GDM1 (cell line): ENCODE results near the gene MAPK6.

Experiments
- DNase-seq: peaks from one replicate; lab custom pipeline; 2025; lab: John Stamatoyannopoulos, UW

Gene MAPK6

DNA sequence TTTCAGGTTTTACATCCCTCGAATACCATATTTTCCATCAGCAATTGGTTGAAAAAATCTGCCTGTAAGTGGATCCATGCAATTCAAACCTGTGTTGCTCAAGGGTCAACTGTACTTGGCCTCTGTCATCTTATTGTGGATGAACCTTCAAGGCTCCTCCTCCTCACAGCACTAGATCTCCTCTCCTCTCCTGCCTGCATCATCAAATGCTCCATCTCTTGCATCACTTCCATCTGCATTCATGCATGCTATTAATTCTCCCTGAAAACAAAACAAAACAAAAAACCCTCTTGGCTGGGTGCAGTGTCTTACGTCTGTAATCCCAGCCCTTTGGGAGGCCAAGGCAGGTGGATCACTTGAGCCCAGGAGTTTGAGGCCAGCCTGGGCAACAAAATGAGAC, 83.4 kb downstream of the MAPK6 start:
- no peak for DNase-seq

DNA sequence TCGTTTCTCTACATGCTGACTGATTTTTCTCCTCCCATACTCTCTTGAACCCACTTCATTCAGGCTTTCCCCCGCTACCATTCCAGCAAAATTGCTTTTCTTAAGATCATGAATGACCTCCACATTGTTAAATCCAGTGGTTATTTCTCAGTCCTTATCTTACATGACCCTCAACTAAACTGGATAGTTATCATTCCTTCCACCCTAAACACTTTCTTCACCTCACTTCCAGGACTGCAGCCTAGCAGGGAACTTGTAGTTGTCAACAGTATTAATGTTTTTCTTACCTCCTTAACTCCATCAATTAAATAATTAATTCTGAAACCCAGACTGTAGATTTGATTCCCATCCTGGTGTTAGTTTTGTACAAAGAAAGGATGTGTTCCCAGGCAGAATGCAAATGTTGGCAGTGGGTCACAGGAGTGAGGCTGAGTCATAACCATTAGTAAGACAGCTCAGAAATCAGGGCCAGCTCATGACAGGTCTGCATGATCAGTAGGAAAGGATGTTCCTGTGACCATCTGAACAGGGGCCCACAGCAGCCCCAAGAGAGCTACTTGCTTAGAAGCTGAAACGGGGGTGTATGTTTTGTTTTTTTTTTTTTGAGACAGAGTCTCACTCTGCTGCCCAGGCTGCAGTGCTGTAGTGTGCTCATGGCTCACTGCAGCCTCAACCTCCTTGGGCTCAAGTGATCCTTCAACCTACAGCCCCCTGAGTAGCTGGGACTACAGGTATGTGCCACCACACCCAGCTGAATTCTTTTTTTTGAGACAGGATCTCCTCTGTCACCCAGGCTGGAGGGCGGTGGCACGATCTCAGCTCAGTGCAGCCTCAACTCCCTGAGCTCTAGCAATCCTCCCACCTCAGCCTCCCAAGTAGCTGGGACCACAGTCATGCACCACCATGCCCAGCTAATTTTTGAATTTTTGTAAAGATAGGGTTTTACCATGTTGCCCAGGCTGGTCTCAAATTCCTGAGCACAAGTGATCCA, 84.5 kb downstream of the MAPK6 start:
- DNase-seq, result no peak

GRCh38 chr15:52104532-52105004, 85.5 kb downstream of the MAPK6 start:
- DNase-seq, result no peak

DNA sequence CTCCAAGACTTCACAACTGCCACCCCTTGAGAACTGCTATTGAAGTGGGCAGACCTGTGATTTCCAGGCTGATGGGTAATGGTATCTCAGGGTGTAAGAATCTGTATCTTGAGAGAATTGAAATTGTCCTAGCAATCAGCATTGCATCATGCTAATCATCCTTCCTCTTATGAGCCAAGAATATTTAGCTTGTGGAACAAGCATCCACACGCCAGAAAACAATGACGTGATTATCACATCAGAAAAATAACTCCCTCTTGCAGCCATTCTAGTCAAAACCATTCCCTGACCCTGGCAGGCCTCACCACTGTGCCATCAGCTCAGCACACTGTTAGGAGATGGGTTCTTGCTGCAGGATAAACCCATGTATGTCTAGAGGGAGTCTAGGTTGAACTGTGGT, 86.8 kb downstream of the MAPK6 start:
- DNase-seq, result no peak

DNA sequence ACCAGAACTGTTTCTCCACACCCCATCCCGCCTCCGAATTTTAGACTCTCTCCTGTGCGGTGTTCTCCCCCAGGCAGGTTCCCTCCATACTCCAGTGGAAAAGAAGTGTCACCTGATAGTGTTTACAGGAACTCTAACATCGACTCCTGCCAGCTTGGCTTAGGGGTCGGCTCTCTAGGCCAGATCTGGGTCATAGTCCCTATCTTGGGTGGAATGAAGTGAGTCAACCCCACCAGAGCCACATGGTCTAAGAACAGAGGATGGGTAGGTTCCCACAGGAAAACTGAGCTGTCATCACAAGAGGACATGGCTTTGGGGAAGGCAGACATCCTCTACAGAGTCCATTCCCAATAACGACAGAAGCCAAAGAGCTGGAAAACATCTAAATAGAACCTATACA, 87.6 kb downstream of the MAPK6 start:
- DNase-seq, result no peak

- DNase-seq, result no peak
These were observed 88.2 kb downstream of the MAPK6 start for GRCh38 chr15:52107238-52107637.

GRCh38 chr15:52109559-52110451, 90.8 kb downstream of the MAPK6 start:
- DNase-seq, result no peak

GRCh38 chr15:52111517-52112202, 92.6 kb downstream of the MAPK6 start:
- no peak for DNase-seq

DNA sequence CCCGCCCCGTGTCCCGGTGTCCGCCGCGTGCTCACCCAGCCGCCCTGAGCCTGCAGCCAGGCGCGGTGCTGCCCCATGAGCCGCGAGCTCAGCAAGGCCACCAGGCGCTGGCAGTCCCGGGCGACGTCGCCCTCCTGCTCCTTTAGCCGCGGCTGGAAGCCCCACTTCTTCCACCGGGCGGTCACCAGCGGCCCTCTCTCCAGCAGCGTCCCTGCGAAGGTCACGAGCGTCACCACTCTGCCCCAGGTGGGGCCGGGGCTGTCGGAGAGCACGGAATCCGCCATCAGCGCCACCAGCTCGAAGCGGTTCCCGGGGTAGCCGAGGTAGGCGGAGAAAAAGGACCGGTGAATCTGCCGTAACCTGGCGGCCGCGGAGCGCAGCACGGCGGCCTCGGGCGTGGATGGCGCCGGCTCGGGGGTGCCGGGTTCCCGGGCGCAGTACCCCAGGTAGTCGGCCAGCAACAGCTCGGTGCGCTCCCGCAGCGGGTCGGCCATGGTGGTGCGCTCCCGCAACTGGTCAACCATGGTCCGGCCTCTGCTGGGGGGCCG, 93.3 kb downstream of the MAPK6 start:
- DNase-seq, result no peak

GRCh38 chr15:52113235-52113634, 94.2 kb downstream of the MAPK6 start:
- DNase-seq, result no peak

DNA sequence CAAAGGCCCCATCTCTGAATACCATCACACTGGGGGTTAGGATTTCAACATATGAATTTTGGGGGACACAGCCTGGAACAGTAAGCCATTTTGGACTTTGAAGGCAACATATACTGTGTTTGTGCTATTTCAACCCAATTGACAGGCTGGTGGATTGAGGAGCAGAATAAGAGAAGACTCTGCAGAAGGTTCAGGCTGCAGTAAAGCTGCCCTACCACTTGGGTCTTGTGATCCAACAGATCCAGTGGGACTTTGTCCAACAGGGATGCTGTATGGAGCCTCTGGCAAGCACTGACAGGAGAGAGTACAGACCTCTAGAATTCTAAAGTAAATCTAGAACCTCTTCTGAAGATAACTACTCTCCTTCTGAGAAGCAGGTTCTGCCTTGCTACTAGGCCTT, 94.7 kb downstream of the MAPK6 start:
- DNase-seq, result no peak

DNA sequence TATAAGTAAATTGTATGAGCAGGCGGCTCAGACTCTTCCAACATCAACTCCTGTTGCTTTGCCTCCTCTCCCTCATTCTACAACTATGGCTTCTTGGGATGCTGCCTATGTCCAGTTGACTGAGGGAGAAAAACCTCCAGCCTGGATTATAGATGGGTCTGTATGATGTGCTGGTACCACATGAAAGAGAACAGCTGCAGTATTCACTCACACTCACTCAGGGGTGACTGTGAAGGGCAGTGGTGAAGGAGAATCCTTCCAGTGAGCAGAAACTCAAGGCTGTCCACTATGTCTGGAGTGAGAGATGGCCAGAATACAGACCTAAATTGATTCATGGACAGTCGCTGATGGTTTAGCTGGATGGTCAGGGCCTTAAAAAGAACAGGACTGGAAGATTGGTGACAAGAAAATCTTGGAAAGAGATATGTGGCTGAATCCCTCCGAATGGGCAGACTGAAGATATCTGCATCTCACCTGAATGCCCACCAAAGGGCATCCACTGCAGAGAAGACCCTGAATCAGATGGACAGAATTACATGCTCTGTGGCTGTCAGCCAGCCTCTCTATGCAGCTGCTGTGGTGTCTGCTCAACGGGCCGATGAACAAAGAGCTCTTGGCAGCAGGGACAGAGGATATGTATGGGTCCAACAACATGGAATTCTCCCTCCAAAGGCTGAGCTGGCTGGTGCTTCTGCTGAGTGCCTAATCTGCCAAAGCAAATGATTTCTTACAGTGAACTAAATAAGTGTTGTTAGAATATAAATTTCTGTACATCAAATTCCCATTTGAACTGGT, 95.4 kb downstream of the MAPK6 start:
- DNase-seq, result no peak

DNA sequence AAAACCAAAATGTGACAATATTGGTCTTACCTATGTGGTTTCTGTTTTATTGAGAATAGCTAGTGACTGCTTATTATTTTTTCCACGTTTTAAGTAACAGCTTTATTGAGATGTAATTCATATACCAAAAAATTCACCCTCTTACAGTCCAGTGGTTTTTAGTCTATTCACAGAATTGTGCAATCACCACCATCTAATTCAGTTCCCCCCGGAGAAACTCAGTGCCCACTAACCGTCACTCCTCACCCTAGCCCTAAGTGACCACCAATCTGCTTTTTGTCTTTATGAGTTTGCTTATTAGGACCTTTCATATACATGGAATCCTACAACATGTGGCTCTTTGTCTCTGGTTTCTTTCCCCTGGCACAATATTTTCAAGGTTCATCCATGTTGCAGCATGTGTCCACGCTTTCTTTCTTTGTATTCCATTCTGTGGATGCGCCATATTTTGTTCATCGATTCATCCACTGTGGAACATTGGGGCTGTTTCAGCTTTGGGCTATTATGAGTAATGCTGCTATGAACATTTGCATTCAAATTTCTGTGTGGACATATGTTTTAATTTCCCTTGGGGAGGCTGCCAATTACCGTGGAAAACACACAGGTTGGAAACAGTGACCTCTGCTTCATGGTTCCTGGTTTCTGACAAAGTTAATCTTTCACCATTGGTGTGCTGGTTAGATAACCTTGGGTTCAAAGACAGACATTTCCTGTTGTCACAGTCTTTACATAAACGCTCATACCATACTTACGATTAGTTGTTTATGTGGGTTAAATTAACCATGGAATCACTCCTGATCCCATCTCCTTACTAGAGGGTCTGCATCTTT, 96.8 kb downstream of the MAPK6 start:
- DNase-seq, result no peak
